ENCODE results near the gene SERAC1. TPM values are rescaled to one million over a fixed set of nuclear protein-coding genes. Genes with fewer than 3 reads are reported as not detected.
A peak's percentile ranks its signal among the peaks of the same experiment; 100 is the strongest.

Gene SERAC1
- total and polyA plus RNA-seq, 2 donors (not counting 3 experiments of a cell fraction or from before 2014, with no cell fraction given), result 4.9 to 5.7 TPM

GRCh38 chr6:158213925-158214674 lies 46.0 kb upstream of the SERAC1 start:
- no peaks in the 10 kb centered on the region for H3K79me2 ChIP-seq (ENCODE audit: control insufficient read depth, insufficient read depth, low read length)
- H3K4me1 ChIP-seq (ENCODE audit: control insufficient read depth, extremely low read depth, insufficient read depth, low read length), result peaks cover 8% of the 10 kb centered on the region
- no peak overlapping the region for H3K27ac ChIP-seq (ENCODE audit: insufficient read depth, low read depth, low read length)
- no peaks in the 10 kb centered on the region for H4K20me1 ChIP-seq (replicated peaks; ENCODE audit: control insufficient read depth, extremely low read depth, insufficient read depth, low read length)
- no TSS peak for BruUV-seq (replicated peaks)
- DNase-seq (ENCODE audit: low read depth, low spot score) (peak; percentile 80), FAIRE-seq (peak; percentile 84)
- TF ChIP-seq FOS (IDR thresholded peaks at IDR 0.05; ENCODE audit: borderline replicate concordance, insufficient read depth, low read length), result no peak
- no peak for TF ChIP-seq JUN (IDR thresholded peaks at IDR 0.05; ENCODE audit: borderline replicate concordance, insufficient read depth, insufficient read length, low read depth)
- TF ChIP-seq CTCF (IDR thresholded peaks at IDR 0.05; ENCODE audit: extremely low read depth in 1 of 2, insufficient read depth in 1 of 2, low read depth in 1 of 2, low read length in 2 of 2), result peak; percentile 66 to 76
- no peak for TF ChIP-seq GATA2 (IDR thresholded peaks at IDR 0.05; ENCODE audit: insufficient read depth, insufficient read length, low read depth, low read length)
- no peaks in the 10 kb centered on the region for H3K27me3 ChIP-seq (ENCODE audit: control insufficient read depth in 2 of 2, insufficient read depth in 2 of 2, low read length in 2 of 2)
- no peak overlapping the region for H3K4me3 ChIP-seq (replicated peaks in 1 of 3; ENCODE audit: insufficient read depth in 1 of 3, low read depth in 1 of 3, low read length in 3 of 3)
- no peak overlapping the region for H3K9ac ChIP-seq (replicated peaks; ENCODE audit: extremely low read depth, insufficient read depth, low read length)
- CTCF ChIA-PET, result interaction anchor here (0.6 to 4.3 kb wide), 79 partner anchors 9 to 920 kb away, joined by 3 to 194 read pairs (median 4); partner anchors contain the start of genes DYNLT1 and SYTL3
- no peaks in the 10 kb centered on the region for H3K36me3 ChIP-seq (ENCODE audit: control insufficient read depth in 2 of 2, extremely low read depth in 1 of 2, insufficient read depth in 2 of 2, low read length in 2 of 2)
- H3K4me2 ChIP-seq (ENCODE audit: insufficient read depth, low read length), result no peak overlapping the region
- dilution Hi-C loops (cut with MboI; ENCODE audit: extremely low pct_ligation_motif_present, low sequenced_read_pairs) (no loop called here), intact Hi-C loops (cut with micrococcal nuclease) (loop anchor here (1.0 kb wide), 3 partner anchors 391 to 758 kb away; no protein-coding TSS in a partner anchor)
- POLR2A ChIA-PET, result interaction anchor here (1.0 kb wide), 1 partner anchor 391 kb away, joined by 6 read pairs; no protein-coding TSS in a partner anchor
- no peaks in the 10 kb centered on the region for H3K9me3 ChIP-seq (replicated peaks; ENCODE audit: control insufficient read depth, insufficient read depth, low read length)
- H3K9me1 ChIP-seq (replicated peaks; ENCODE audit: control insufficient read depth, extremely low read depth, insufficient read depth, low read length), result no peaks in the 10 kb centered on the region
- H2AFZ ChIP-seq (ENCODE audit: low read depth, low read length), result no peak overlapping the region

Data from endothelial cell of umbilical vein (primary cell).